ENCODE results near the gene CRACR2B. TPM values are rescaled to one million over a fixed set of nuclear protein-coding genes. Genes with fewer than 3 reads are reported as not detected.

Gene CRACR2B
- total and polyA plus RNA-seq, 2 of the 13 experiments (the other 11 are each of a cell fraction or from before 2014, with no cell fraction given) = 14.9 to 21.0 TPM

GRCh38 chr11:808427-809286 lies 19.1 kb upstream of the CRACR2B start (continued):
- TF ChIP-seq ZNF503 (CRISPR knock-in tag; IDR thresholded peaks at IDR 0.05) = 0 out of 2 replicates have a peak, but pooled peaks have one; percentile 23
- no peak for TF ChIP-seq SMAD9 (CRISPR knock-in tag; IDR thresholded peaks at IDR 0.05)
- TF ChIP-seq HNRNPH1 (optimal IDR thresholded peaks at IDR 0.05; ENCODE audit: low read depth, low read length) = no peak
- TF ChIP-seq HNRNPL (IDR thresholded peaks at IDR 0.05; ENCODE audit: low read depth, low read length) = no peak
- TF ChIP-seq SATB2 (CRISPR knock-in tag; IDR thresholded peaks at IDR 0.05) = no peak
- no peak for TF ChIP-seq HNF1A (IDR thresholded peaks at IDR 0.05; ENCODE audit: low read depth)
- TF ChIP-seq HNF1A (CRISPR knock-in tag; IDR thresholded peaks at IDR 0.05; ENCODE audit: borderline replicate concordance) = no peak
- TF ChIP-seq ZFP36L2 (CRISPR knock-in tag; IDR thresholded peaks at IDR 0.05) = peak; percentile 0; the same call in 1 of the 2 replicates
- TF ChIP-seq ZNF205 (CRISPR knock-in tag; IDR thresholded peaks at IDR 0.05) = no peak
- TF ChIP-seq ETV6 (CRISPR knock-in tag; conservative IDR thresholded peaks at IDR 0.05) = no peak
- TF ChIP-seq SOX5 (CRISPR knock-in tag; IDR thresholded peaks at IDR 0.05; ENCODE audit: borderline replicate concordance) = no peak
- no peak for TF ChIP-seq MXD3 (CRISPR knock-in tag; IDR thresholded peaks at IDR 0.05)
- no peak for TF ChIP-seq DRAP1 (CRISPR knock-in tag; IDR thresholded peaks at IDR 0.05)
- no peak for TF ChIP-seq UBTF (CRISPR knock-in tag; IDR thresholded peaks at IDR 0.05)
- no peak for TF ChIP-seq FOXO1 (CRISPR knock-in tag; IDR thresholded peaks at IDR 0.05)
- no peak for TF ChIP-seq ZNF10 (CRISPR knock-in tag; IDR thresholded peaks at IDR 0.05; ENCODE audit: borderline replicate concordance, low read depth)
- peak; percentile 93; the same call in 1 of the 2 replicates for TF ChIP-seq ZNF850 (CRISPR knock-in tag; conservative IDR thresholded peaks at IDR 0.05)
- no peak for TF ChIP-seq ZBTB7A (CRISPR knock-in tag; IDR thresholded peaks at IDR 0.05)
- 0 out of 2 replicates have a peak, but pooled peaks have one; percentile 62 for TF ChIP-seq MTF2 (CRISPR knock-in tag; IDR thresholded peaks at IDR 0.05; ENCODE audit: borderline replicate concordance)
- TF ChIP-seq ESRRA (CRISPR knock-in tag; IDR thresholded peaks at IDR 0.05; ENCODE audit: low read depth) = no peak

Data from HepG2 (cell line).